ENCODE data around the gene E4F1.

E4F1 gene

DNA sequence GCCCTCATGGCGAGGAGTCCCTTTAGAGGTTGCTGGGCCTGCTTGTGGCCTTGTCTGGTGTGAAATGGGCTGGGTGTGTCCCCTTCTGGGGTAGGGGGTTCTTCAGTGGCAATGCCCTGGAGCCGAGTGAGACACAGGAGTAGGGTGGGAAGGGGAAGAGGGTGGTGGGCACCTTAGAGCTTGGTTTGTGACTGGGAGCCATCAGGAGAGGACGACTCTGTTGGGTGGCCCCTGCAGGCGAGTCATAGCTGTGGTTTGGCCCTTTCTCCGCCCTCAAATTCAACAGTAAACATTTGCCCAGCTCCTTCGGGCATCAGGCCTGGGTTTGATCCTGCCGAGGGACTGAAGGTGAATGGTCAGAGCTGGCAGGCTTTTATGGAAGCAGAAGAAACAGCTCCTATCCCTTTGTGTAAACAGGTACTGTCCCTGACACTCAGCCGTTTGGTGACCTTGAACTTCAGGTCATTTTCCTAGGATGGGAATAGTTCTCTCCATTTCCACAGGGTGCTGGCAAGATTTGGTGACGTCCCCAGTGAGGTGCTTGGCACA, 2.9 kb downstream of the E4F1 start:
- POLR2A ChIA-PET: no interaction called here
- CTCF ChIA-PET: interaction anchor here (1.3 kb wide), 2 partner anchors 25 to 275 kb away, joined by 3 to 5 read pairs; partner anchors contain the start of gene ECI1
- TF ChIP-seq, protein P1, sequence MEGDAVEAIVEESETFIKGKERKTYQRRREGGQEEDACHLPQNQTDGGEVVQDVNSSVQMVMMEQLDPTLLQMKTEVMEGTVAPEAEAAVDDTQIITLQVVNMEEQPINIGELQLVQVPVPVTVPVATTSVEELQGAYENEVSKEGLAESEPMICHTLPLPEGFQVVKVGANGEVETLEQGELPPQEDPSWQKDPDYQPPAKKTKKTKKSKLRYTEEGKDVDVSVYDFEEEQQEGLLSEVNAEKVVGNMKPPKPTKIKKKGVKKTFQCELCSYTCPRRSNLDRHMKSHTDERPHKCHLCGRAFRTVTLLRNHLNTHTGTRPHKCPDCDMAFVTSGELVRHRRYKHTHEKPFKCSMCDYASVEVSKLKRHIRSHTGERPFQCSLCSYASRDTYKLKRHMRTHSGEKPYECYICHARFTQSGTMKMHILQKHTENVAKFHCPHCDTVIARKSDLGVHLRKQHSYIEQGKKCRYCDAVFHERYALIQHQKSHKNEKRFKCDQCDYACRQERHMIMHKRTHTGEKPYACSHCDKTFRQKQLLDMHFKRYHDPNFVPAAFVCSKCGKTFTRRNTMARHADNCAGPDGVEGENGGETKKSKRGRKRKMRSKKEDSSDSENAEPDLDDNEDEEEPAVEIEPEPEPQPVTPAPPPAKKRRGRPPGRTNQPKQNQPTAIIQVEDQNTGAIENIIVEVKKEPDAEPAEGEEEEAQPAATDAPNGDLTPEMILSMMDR (IDR thresholded peaks at IDR 0.05; ENCODE audit: control extremely low read depth, extremely low read depth, low read depth, missing control alignments): no peak
- DNase-seq (ENCODE audit: extremely low spot score): no peak

DNA sequence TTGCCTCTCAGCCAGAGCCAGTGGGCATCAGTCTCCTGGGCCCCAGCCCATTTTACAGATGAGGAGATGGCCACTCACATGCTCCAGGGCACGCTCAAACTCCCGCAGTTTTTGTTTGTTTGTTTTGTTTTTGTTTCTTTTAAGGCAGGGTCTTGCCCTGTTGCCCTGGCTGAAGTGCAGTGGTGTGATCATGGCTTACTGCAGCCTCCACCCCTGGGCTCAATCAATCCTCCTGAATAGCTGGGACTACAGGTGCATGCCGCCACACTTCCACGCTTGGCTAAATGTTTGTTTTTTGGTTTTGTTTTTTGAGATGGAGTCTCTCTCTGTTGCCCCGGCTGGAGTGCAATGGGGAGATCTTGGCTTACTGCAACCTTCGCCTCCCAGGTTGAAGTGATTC, 3.5 kb downstream of the E4F1 start:
- no peak for DNase-seq (ENCODE audit: extremely low spot score)
- TF ChIP-seq, protein P1 (IDR thresholded peaks at IDR 0.05; ENCODE audit: control extremely low read depth, extremely low read depth, low read depth, missing control alignments): no peak
- CTCF ChIA-PET: interaction anchor here (1.3 kb wide), 2 partner anchors 25 to 274 kb away, joined by 3 to 5 read pairs; partner anchors contain the start of gene ECI1
- POLR2A ChIA-PET: no interaction called here

DNA sequence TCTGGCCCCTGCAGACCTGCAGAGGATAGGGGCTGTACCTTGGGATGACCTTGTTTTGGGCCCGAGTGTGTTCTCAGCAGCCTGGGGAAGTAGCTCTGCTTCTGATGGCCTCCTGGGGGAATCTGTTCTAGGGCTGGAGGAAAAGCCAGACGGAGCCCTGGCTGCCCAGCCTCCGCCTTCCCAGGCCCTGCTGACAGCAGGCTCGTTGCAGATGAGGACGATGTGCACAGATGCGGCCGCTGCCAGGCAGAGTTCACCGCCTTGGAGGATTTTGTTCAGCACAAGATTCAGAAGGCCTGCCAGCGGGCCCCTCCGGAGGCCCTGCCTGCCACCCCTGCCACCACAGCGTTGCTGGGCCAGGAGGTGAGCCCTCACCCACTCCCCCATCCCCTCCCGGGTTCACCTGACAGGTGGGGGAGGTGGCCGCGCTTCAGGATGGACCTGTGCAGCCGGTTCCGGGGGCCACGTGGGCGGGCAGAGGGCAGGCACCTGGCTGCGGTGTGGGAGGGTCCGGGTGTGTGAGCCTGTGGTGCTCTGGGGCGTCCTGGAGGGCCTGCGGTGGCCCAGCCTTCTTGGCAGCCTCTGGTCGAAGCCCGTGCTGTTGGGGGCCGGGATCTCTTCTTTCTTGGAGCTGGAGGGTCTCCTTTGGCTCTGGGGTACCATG, 4.9 kb downstream of the E4F1 start:
- no peak for DNase-seq (ENCODE audit: extremely low spot score)
- ChIA-PET POLR2A (interaction anchor here (0.6 to 0.7 kb wide), 2 partner anchors 212 to 300 kb away, joined by 3 to 8 read pairs; no protein-coding TSS in a partner anchor), CTCF (interaction anchor here (0.9 kb wide), 1 partner anchor 17 kb away, joined by 3 read pairs; no protein-coding TSS in a partner anchor)
- TF ChIP-seq, protein P1 (IDR thresholded peaks at IDR 0.05; ENCODE audit: control extremely low read depth, extremely low read depth, low read depth, missing control alignments): no peak

DNA sequence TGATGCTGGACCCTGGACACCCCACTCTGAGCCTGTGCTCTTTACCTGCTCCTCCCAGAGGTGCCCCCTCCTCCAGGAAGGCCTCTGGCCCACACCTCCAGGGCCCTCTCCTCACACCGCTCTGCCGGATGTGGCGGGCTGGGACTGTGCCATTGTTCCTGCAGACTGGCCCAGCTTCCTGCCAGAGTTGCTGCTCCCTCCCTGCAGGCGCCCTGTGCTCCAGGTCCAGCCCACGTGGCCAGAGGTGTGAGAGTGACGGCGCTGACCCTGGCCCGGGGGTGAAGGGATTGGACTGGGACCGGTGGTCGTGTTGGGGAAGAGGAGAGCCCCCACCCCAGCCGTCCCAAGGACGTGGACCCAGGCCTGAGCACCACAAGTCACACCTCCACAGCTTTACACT, 5.7 kb downstream of the E4F1 start:
- ChIA-PET CTCF (no interaction called here), POLR2A (no interaction called here)
- TF ChIP-seq, protein P1 (IDR thresholded peaks at IDR 0.05; ENCODE audit: control extremely low read depth, extremely low read depth, low read depth, missing control alignments): no peak
- no peak for DNase-seq (ENCODE audit: extremely low spot score)

DNA sequence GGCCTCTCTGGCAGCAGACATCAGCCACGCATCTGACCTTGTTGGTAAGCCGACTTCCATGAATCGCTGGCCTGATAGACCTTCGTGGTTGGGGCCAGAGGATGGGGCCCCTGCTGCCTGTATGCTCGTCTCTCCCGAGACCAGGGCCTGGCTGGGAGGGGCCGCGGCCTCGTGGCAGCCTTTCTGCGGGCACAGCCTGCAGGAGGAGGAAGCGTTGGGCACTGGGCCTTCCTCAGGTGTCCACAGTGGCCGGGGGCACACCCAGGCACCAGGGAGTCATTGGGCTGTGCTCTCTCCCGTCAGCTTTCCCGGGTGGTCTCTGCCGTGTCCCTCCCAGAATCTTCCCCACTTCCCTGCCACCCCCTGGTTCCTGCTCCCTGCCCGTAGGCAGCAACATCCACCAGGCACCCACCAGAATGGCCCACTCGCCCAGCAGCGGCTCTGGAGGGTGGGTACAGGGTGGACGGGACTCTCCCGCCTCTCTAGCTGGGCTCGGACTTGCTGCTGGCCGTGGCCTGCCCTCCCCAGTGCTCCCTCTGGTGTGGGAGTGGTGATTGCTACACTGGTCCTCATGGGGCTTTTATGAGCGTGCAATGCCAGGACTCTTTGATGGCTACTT, 6.3 kb downstream of the E4F1 start:
- ChIA-PET POLR2A (no interaction called here), CTCF (no interaction called here)
- TF ChIP-seq, protein P1 (IDR thresholded peaks at IDR 0.05; ENCODE audit: control extremely low read depth, extremely low read depth, low read depth, missing control alignments): no peak
- no peak for DNase-seq (ENCODE audit: extremely low spot score)

DNA sequence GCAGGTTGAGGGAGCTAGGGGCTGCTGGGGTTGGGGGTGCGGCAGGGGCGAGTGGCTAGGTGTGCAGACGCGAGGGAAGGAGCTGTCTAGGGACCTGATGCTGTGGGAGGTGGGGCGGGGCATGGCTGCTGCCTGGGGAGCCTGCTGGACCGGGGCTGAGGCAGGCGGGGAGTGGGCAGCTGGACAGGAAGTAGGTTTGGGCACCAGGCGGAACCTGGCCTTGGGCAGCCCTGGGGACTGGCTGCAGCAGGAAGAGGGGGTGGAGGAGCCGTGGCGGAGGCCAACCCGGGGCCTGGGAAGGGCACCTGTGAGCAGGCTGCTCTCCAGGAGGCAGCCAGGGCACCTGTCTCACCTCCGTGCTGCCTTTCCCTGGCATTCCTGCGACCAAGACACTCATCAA, 7.0 kb downstream of the E4F1 start:
- DNase-seq (ENCODE audit: extremely low spot score): no peak
- TF ChIP-seq, protein P1 (IDR thresholded peaks at IDR 0.05; ENCODE audit: control extremely low read depth, extremely low read depth, low read depth, missing control alignments): no peak
- ChIA-PET CTCF (no interaction called here), POLR2A (no interaction called here)
